ENCODE measurements around the gene SQSTM1. TPM values are rescaled to one million over a fixed set of nuclear protein-coding genes. Genes with fewer than 3 reads are reported as not detected.

The SQSTM1 gene
- total and polyA plus RNA-seq, 9 of the 15 experiments (the other 6 are each of a cell fraction or from before 2014, with no cell fraction given), result 5.6 to 148 (median 64.0) TPM

- TF ChIP-seq ZNF318 (IDR thresholded peaks at IDR 0.05; ENCODE audit: borderline replicate concordance in 1 of 2, low read depth in 1 of 2) (peak in 1 of 2 experiments; percentile 94; a peak in 2 of 4 replicates), BRF1 (IDR thresholded peaks at IDR 0.05; ENCODE audit: borderline replicate concordance, extremely low read depth, insufficient read length) (no peak), ESRRB (CRISPR knock-in tag; IDR thresholded peaks at IDR 0.05; ENCODE audit: borderline replicate concordance) (no peak), CXXC5 (CRISPR knock-in tag; IDR thresholded peaks at IDR 0.05) (peak; percentile 92), ADNP (tag; IDR thresholded peaks at IDR 0.05) (no peak), TEAD2 (tag; IDR thresholded peaks at IDR 0.05) (no peak), POLR2H (tag; IDR thresholded peaks at IDR 0.05; ENCODE audit: low read depth) (peak; percentile 56), RCOR1 (IDR thresholded peaks at IDR 0.05; ENCODE audit: borderline replicate concordance in 1 of 2, low read depth in 2 of 2, low read length in 2 of 2) (peak in 1 of 2 experiments; percentile 70; a peak in 1 of 4 replicates), NFIC (IDR thresholded peaks at IDR 0.05) (peak; percentile 27; the same call in 1 of the 2 replicates), DPF2 (IDR thresholded peaks at IDR 0.05) (peak; percentile 63), NRF1 (conservative IDR thresholded peaks at IDR 0.05 in 1 of 2, IDR thresholded peaks at IDR 0.05 in 1 of 2) (peak; percentile 53 to 64), ID3 (CRISPR knock-in tag; IDR thresholded peaks at IDR 0.05) (no peak), ID3 (tag; IDR thresholded peaks at IDR 0.05) (peak; percentile 21; the same call in 1 of the 2 replicates), PHF21A (IDR thresholded peaks at IDR 0.05; ENCODE audit: borderline replicate concordance, low read depth) (peak; percentile 68; the same call in 1 of the 2 replicates), MEIS2 (IDR thresholded peaks at IDR 0.05; ENCODE audit: partially characterized antibody) (no peak), RB1 (IDR thresholded peaks at IDR 0.05; ENCODE audit: low read depth) (peak; percentile 86), ZNF316 (IDR thresholded peaks at IDR 0.05) (peak; percentile 60)
- TF ChIP-seq, protein P1, sequence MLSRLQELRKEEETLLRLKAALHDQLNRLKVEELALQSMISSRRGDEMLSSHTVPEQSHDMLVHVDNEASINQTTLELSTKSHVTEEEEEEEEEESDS (CRISPR knock-in tag; IDR thresholded peaks at IDR 0.05), result no peak
- TF ChIP-seq, protein P2, sequence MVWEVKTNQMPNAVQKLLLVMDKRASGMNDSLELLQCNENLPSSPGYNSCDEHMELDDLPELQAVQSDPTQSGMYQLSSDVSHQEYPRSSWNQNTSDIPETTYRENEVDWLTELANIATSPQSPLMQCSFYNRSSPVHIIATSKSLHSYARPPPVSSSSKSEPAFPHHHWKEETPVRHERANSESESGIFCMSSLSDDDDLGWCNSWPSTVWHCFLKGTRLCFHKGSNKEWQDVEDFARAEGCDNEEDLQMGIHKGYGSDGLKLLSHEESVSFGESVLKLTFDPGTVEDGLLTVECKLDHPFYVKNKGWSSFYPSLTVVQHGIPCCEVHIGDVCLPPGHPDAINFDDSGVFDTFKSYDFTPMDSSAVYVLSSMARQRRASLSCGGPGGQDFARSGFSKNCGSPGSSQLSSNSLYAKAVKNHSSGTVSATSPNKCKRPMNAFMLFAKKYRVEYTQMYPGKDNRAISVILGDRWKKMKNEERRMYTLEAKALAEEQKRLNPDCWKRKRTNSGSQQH (CRISPR knock-in tag; IDR thresholded peaks at IDR 0.05), result no peak
Measured at GRCh38 chr5:179818746-179819295, 1.9 kb upstream of the SQSTM1 start (continued).

Measured in K562 (cell line).